ENCODE measurements around the gene DAAM1.

Gene DAAM1

GRCh38 chr14:59187802-59188460 lies 536 bp upstream of the DAAM1 start:
- no peak for DNase-seq

GRCh38 chr14:59189091-59189785 lies 771 bp downstream of the DAAM1 start:
- no peak for DNase-seq

- peak; percentile 34 for DNase-seq
Measured at GRCh38 chr14:59189786-59190368, 1.4 kb downstream of the DAAM1 start.

GRCh38 chr14:59190372-59190771 lies 1.9 kb downstream of the DAAM1 start:
- DNase-seq, result no peak

- DNase-seq, result no peak
Measured at GRCh38 chr14:59195912-59196311, 7.4 kb downstream of the DAAM1 start.

- DNase-seq, result no peak
Measured at GRCh38 chr14:59197695-59198262, 9.3 kb downstream of the DAAM1 start.

- DNase-seq, result no peak
Measured at GRCh38 chr14:59199205-59199604, 10.7 kb downstream of the DAAM1 start.

GRCh38 chr14:59199614-59200013 lies 11.1 kb downstream of the DAAM1 start:
- no peak for DNase-seq

GRCh38 chr14:59200195-59200594 lies 11.7 kb downstream of the DAAM1 start:
- no peak for DNase-seq

GRCh38 chr14:59202031-59202430 lies 13.6 kb downstream of the DAAM1 start:
- DNase-seq, result no peak

- DNase-seq, result no peak
Measured at GRCh38 chr14:59204305-59204704, 15.8 kb downstream of the DAAM1 start.

- no peak for DNase-seq
Measured at GRCh38 chr14:59206892-59207291, 18.4 kb downstream of the DAAM1 start.

- DNase-seq, result no peak
Measured at GRCh38 chr14:59207506-59207933, 19.1 kb downstream of the DAAM1 start.

- no peak for DNase-seq
Measured at GRCh38 chr14:59208224-59208814, 19.9 kb downstream of the DAAM1 start.

GRCh38 chr14:59208954-59209353 lies 20.5 kb downstream of the DAAM1 start:
- no peak for DNase-seq

- no peak for DNase-seq
Measured at GRCh38 chr14:59210621-59211020, 22.2 kb downstream of the DAAM1 start.

- DNase-seq, result no peak
Measured at GRCh38 chr14:59213368-59214315, 25.2 kb downstream of the DAAM1 start.

- DNase-seq, result no peak
Measured at GRCh38 chr14:59214702-59215302, 26.3 kb downstream of the DAAM1 start.

- DNase-seq, result no peak
Measured at GRCh38 chr14:59215322-59215721, 26.9 kb downstream of the DAAM1 start.

- no peak for DNase-seq
Measured at GRCh38 chr14:59215757-59216156, 27.3 kb downstream of the DAAM1 start.

- DNase-seq, result no peak
Measured at GRCh38 chr14:59217011-59217410, 28.5 kb downstream of the DAAM1 start.

- no peak for DNase-seq
Measured at GRCh38 chr14:59221568-59221967, 33.1 kb downstream of the DAAM1 start.
